Eye (tissue), 1 donor: Measurements from ENCODE around the gene SAG.
"Not testable (repeated sequence)": the region's sequence is repeated elsewhere in the genome, so short reads cannot be mapped to it uniquely, and the experiment has no call there.

Source experiments
- DNase-seq: peaks from one replicate; pipeline ENCODE4 v3.0.0-alpha.2; 2015

The SAG gene

DNA sequence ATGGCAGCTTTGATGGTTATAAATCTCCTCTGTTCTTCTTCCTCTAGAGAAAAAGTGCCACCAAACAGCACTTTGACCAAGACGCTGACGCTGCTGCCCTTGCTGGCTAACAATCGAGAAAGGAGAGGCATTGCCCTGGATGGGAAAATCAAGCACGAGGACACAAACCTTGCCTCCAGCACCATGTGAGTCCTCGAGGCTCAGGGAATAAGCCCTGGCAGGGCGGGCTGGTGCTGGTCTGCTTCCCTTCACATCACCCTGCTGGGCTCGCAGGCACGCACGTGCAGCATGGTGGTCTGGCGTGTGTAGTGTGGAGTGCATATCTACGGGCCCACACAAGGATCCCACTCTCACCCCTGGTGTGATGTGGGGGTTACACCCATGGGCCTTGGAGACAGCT, 27.3 kb downstream of the SAG start:
- DNase-seq, result no peak

GRCh38 chr2:233336091-233336490, 28.5 kb downstream of the SAG start:
- not testable (repeated sequence) for DNase-seq

DNA sequence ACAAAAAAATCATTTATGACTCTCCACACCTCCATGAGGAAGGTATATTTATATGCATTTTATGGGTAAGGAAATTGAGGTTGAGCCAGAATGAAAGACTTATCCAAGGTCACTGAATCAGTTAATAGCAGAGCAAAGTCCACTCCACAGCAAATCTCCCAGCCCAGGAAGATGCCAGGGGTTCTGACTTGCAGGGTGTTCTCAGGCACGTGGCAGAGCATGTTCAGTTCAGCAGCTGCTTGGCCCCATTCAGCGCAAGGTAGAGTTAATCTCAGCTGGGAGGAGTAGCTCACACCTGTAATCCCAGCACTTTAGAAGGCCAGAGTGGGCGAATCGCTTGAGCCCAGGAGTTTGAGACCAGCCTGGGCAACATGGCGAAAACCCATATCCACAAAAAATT, 28.9 kb downstream of the SAG start:
- no peak for DNase-seq

DNA sequence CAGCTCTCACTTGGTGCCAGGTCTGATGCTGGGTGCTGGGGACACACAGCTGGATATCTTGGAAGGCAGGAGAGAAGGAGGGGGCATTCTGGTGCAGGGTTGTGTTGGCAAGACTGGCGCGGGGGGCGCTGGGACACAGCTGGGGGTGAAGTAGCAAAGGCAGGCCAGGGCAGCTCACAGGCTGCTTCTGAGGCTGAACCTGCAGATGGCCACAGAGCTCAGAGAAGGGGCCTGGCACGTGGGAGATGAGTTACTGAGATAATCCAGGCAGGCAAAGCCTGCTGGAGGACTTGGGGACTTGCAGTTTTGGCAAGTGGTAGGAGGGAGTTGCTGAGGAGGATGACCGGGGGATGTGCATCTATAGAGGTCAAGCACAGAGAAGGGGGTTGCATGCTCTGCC, 30.4 kb downstream of the SAG start:
- DNase-seq, result no peak

GRCh38 chr2:233338812-233339368, 31.3 kb downstream of the SAG start:
- DNase-seq, result no peak

DNA sequence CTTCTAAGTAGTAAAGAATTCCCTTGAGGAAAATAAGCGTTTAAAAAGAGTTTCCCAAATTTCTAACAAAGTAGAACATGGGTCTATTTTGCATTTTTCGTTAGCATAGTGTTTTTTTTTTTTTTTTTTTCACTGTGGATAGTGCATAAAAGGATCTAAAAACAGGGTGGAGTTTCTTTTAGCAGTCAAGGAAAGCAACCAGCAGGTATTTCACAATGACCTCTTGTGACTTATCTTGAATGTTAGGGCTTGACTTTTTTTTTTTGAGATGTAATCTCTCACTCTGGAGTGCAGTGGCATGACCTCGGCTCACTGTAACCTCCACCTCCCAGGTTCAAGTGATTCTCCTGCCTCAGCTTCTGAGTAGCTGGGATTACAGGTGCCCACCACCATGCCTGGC, 31.8 kb downstream of the SAG start:
- no peak for DNase-seq

DNA sequence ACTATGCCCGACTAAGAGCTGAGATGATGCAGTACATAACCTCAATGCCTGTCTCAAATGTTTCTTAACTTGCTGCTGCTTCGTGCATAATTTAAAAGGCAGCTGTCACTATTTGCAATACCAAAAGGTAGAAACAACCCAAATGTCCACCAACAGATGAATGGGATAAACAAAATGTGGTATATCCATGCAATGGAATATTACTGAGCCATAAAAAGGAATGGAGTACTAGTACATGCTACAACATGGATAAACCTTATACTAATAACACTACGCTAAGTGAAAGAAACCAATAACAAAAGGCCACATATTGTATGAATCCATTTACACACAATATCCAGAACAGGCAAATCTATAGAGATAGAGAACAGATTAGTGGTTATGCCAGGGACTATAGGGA, 33.7 kb downstream of the SAG start:
- DNase-seq, result no peak

GRCh38 chr2:233342301-233342700, 34.7 kb downstream of the SAG start:
- DNase-seq, result no peak

GRCh38 chr2:233343171-233343705, 35.6 kb downstream of the SAG start:
- no peak for DNase-seq

GRCh38 chr2:233346376-233346775, 38.8 kb downstream of the SAG start:
- DNase-seq, result peak; percentile 41

GRCh38 chr2:233346930-233347329, 39.3 kb downstream of the SAG start:
- DNase-seq, result no peak

DNA sequence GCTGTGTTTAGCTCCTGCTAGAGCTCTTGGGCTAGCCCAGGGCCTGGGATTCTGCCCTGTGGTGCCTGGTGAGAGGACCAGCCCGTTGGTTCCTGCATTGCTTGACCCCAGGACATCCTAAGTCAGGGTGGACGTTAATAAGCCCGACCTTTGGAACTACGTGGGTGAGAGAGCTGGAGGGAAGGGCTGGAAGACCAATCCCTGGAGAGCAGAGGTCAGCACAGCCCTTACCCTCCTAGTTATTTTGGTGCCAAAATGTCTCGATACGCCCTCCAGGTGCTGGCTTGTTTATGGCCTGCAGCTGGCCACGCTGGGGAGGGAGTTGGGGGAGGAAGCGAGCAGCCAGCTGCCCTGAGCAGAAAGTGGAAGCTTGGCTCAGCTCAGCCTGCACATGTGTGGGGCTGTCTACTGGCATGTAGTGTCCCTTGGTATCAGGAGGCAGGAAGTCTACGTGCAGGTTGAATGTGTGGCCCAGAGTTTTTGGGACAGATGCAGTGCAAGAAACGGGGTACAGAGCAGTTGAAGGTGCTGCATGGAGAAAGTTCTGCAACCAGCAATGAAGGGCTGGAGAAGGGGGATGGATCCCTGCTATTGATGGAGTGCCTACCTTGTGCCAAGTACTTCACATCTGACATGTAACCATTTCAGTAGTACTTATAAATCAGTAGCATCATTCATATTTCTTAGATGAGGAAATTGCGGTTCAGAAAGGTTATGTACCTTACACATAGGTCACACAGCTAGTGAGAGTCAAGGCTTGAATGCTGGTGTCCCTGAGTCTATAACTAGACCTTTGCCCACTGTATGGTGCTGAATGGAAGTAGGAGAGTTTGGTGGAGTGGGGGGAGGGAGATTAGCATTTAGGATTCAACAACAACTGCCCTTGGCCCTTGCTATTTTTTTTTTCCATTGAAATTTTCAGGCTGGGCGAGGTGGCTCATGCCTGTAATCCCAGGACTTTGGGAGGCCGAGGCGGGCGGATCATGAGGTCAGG, 41.7 kb downstream of the SAG start:
- DNase-seq, result no peak

GRCh38 chr2:233350708-233351107, 43.1 kb downstream of the SAG start:
- DNase-seq, result peak; percentile 63

DNA sequence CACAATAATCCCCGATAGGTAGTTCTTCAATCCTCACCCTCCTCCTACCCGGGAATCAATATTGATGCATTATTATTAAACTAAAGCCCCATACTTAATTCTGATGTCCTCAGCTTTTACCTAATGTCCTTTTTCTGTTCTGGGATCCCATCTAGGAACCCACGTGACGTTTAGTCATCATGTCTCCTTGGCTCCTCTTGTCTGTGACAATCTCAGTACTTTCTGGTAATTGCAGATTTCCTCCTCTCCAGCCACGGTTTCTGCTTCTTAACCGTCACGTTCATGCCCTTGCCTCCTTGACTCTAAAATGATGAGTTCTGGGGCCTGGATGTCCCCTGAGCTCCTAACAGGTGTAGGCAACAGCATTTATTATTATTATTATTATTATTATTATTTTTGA, 43.8 kb downstream of the SAG start:
- DNase-seq, result no peak

DNA sequence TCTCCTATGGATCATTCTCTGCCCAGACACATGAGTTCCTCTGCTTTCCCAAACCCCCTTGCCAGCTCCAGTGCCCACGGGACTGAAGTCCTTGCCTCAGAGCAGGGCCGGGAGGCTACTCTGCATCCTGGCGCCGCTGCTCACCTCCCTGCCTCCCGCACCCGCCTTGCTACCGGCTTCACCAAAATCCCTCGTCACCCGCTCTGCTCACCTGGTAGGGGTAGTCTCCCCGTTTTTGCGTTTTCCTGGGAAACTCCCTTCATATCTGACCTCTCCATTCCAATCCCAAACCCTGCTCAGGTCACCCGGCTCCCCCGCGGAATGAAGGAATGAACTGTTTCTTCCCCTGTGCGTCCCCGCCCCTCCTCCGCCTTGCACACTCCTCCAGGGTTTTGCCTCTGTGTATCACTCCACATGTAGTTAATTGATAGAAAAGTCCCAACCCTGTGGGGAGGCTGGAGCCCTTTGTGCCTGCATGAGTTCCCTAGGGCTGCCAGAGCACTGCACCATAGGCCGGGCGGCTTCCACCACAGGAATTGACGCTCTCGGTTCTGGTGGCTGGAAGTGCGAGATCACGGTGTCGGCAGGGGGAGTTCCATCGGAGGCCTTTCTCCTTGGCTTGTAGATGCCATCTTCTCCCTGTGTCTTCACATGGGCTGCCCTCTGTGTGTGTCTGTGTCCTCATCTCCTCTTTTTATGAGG, 44.7 kb downstream of the SAG start:
- no peak for DNase-seq

GRCh38 chr2:233353101-233353768, 45.6 kb downstream of the SAG start:
- DNase-seq, result no peak

GRCh38 chr2:233353769-233354499, 46.3 kb downstream of the SAG start, which contains the start of gene DGKD:
TSS of gene DGKD (plus strand) at chr2:233354494. CDS start at chr2:233354519, 25 bp downstream.
- DNase-seq, result peak; percentile 90

DNA sequence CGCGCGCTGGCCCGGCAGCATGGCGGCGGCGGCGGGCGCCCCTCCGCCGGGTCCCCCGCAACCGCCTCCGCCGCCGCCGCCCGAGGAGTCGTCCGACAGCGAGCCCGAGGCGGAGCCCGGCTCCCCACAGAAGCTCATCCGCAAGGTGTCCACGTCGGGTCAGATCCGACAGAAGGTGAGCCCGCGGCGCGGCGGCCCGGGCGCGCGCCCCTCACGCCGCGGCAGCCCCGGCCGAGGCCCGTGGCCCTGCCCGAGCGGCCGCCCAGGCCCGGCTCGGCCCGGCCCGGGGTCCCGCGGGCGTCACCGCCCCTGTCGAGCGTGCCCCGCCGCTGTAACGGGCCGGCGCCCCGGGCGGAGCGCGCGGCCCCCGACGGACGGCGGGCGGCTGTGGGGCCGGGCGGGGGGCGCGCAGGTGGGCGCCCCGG, 46.9 kb downstream of the SAG start:
- DNase-seq, result no peak

DNA sequence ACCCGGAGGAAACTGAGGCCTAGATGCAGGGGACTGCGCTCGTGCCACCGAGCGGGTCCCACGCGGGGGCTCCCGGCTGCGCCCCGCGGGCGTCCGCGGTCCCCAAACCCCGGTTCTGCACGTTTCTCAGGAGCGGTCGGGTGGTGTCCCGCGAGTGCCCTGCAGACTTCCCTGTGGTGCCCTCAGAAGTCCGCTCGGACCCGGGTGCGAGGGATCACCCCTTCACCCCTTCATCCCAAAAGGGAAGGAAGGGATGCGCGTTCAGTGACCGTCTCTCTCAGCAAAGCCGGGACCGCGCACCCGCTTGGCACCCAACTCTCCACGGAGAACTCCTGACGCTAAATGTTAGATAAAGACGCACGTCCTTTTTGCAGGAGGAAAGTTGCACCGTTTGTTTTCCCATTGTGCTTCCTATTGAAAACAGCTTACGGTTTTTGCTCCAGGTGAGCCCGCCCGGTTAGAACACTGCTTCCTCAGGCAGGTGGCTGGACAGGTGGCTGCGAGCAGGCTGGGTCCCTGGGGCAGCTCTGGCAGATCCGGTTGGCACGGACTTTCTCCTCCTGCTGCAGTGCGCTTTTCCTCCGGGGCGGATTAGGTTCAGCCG, 47.5 kb downstream of the SAG start:
- DNase-seq, result peak; percentile 49

- no peak for DNase-seq
Observed at GRCh38 chr2:233355916-233356315, 48.3 kb downstream of the SAG start.

DNA sequence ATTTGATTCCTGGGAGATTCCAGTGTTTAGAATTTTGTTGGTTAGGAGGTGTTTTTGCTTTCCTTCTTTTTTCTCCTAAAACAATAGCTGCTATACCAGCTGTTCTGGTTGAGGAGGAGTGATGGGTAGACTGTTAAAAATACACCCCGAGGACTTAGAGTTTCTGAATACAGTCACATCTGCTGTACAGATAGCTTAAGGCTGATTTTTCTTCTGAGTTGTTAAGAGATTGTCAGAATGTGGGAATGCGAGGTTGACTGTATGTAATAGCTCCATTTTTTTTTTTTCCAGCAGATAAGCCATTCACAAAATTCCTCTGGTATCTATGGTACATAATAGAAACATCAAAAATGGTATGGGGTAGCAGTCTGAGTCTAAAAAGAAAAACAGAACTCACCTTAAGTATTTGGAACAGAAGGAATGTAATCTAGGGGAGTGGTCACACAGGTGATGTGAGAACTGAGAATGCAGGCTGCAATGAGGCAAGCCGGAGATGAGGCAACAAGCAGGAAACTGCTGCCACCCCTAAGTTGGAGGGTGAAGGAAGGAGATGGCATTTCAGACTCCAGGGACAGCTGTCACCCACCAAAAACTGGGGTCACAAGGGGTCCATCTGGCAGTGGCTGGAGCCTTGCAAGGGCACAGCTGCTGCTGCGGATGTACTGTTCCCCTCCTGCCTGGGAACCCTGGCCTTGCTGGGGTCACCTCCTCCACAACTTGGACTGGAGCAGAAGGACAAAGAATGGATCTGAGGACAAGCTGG, 49.1 kb downstream of the SAG start:
- no peak for DNase-seq
